Tibial artery (tissue), 4 donors: ENCODE results near the gene MSI2.

Experiments used
- DNase-seq, 2 donors: peaks; one replicate each; pipeline ENCODE4 v3.0.0-alpha.2; 2019
- H3K27ac ChIP-seq, 2 donors: fragments of 200-600 bp; sonication (generic) in 1 of 2; 1 replicate in 1 of 2; 2 replicates in 1 of 2; pipeline ENCODE4 v1.5.1; 2018 to 2019; ENCODE audit warnings: mild to moderate bottlenecking in 1 of 2
- H3K27me3 ChIP-seq, 2 donors: fragments of 200-600 bp; sonication (generic) in 1 of 2; one replicate each; pipeline versions ENCODE4 v1.5.1 to v1.6.0; 2016 to 2019
- H3K36me3 ChIP-seq, 3 donors: fragments of 200-600 bp; sonication (generic) in 2 of 3; one replicate each; pipeline ENCODE4 v1.5.1; 2016 to 2019; ENCODE audit warnings: mild to moderate bottlenecking in 2 of 3
- H3K4me1 ChIP-seq, 4 donors: fragments of 200-600 bp; sonication (generic) in 2 of 4; 1 replicate in 3 of 4; 2 replicates in 1 of 4; pipeline ENCODE4 v1.5.1; 2016 to 2019
- H3K4me3 ChIP-seq, 2 donors: fragments of 200-600 bp; sonication (generic) in 1 of 2; 1 replicate in 1 of 2; 2 replicates in 1 of 2; pipeline ENCODE4 v1.5.1; 2018 to 2019; ENCODE audit warnings: mild to moderate bottlenecking in 2 of 2
- H3K9me3 ChIP-seq, 3 donors: fragments of 200-600 bp; sonication (generic) in 1 of 3; one replicate each; pipeline ENCODE4 v1.5.1; 2016 to 2019
- CTCF ChIP-seq, 2 experiments: fragments of 200-600 bp in 1 of 2; fragments of 450-650 bp in 1 of 2; IDR thresholded peaks; one replicate each; pipeline ENCODE4 v1.5.1; 2017 to 2019; ENCODE audit warnings: antibody characterized with exemption in 2 of 2, mild to moderate bottlenecking in 1 of 2, moderate library complexity in 1 of 2
- intact Hi-C: fragments of 100-400 bp; cut with DNase I; formaldehyde crosslinking; loops from one replicate; pipeline ENCODE4 v1.15.0; 2023; ENCODE audit warnings: low total_unique reads

MSI2 gene

DNA sequence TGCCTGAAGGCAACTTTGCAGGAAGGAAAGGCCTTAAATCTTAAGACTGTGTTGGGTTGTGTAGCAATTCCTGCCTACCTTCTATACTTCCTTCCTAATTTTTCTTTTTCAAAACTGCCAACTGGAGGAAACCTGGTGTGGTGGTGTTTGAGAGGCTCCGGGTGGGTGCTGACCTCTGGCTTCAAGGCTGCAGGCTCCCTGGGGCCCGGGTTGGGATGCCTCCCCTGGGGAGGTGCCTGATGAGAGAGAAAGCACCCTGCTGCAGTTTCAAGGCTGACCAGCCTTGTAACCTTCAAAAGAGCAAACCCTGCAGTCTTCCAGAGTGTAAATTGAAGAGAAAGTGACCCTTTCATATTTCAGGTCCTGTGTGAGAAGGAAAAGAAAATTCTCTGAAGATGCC is 55.9 kb downstream of the MSI2 start:
- Histone ChIP-seq H3K27ac (no peak overlapping the region), H3K27me3 (no peaks in the 10 kb centered on the region), H3K4me3 (no peak overlapping the region), H3K36me3 (peaks cover 0 to 7% (median 0%) of the 10 kb centered on the region in 3 donors), H3K4me1 (no peaks in the 10 kb centered on the region), H3K9me3 (no peaks in the 10 kb centered on the region)
- no peak for DNase-seq
- intact Hi-C loops: no loop called here
- no peak for TF ChIP-seq CTCF (IDR thresholded peaks at IDR 0.05)

GRCh38 chr17:57313097-57313835 is 56.9 kb downstream of the MSI2 start:
- DNase-seq: no peak
- Histone ChIP-seq H3K27ac (no peak overlapping the region), H3K4me1 (no peaks in the 10 kb centered on the region), H3K36me3 (peaks cover 0 to 7% (median 0%) of the 10 kb centered on the region in 3 donors), H3K27me3 (no peaks in the 10 kb centered on the region), H3K9me3 (no peaks in the 10 kb centered on the region), H3K4me3 (no peak overlapping the region)
- no peak for TF ChIP-seq CTCF (IDR thresholded peaks at IDR 0.05)
- intact Hi-C loops: no loop called here

- intact Hi-C loops: no loop called here
- H3K9me3 ChIP-seq: no peaks in the 10 kb centered on the region
- no peak overlapping the region for H3K27ac ChIP-seq
- no peak for TF ChIP-seq CTCF (IDR thresholded peaks at IDR 0.05)
- no peak for DNase-seq
- no peaks in the 10 kb centered on the region for H3K27me3 ChIP-seq
- H3K4me1 ChIP-seq: no peaks in the 10 kb centered on the region
- peaks cover 0 to 2% (median 0%) of the 10 kb centered on the region in 3 donors for H3K36me3 ChIP-seq
- H3K4me3 ChIP-seq: no peak overlapping the region
Observed at GRCh38 chr17:57315061-57316015, 59.0 kb downstream of the MSI2 start.

GRCh38 chr17:57316361-57316760 is 60.0 kb downstream of the MSI2 start:
- H3K4me1 ChIP-seq: no peaks in the 10 kb centered on the region
- no peaks in the 10 kb centered on the region for H3K27me3 ChIP-seq
- intact Hi-C loops: no loop called here
- no peaks in the 10 kb centered on the region for H3K36me3 ChIP-seq
- H3K4me3 ChIP-seq: no peak overlapping the region
- no peaks in the 10 kb centered on the region for H3K9me3 ChIP-seq
- H3K27ac ChIP-seq: no peak overlapping the region
- TF ChIP-seq CTCF (IDR thresholded peaks at IDR 0.05): no peak
- DNase-seq: no peak

DNA sequence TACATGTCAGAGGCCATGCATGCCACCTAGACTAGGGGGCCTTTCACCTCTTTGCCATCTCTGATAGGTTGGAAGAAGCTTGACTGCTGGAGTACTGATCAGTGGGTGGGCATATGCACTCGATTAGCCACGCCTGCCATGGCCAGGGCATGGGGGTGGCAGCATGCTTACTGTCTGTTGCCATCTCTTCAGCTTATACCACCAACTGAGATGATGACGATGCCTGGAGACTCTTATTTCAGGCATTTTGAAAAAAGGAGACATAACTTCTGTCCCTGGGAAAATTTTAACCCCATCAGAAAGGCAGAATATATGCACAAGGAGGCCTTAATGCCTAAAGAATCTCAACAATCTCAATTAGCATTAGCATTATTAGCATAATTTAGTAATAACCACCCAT is 60.8 kb downstream of the MSI2 start:
- no peak overlapping the region for H3K27ac ChIP-seq
- H3K27me3 ChIP-seq: no peaks in the 10 kb centered on the region
- intact Hi-C loops: no loop called here
- H3K9me3 ChIP-seq: no peaks in the 10 kb centered on the region
- H3K36me3 ChIP-seq: no peaks in the 10 kb centered on the region
- H3K4me3 ChIP-seq: no peak overlapping the region
- H3K4me1 ChIP-seq: no peaks in the 10 kb centered on the region
- TF ChIP-seq CTCF (IDR thresholded peaks at IDR 0.05): no peak
- DNase-seq: no peak
